ENCODE measurements around the gene COX5B.

DNA sequence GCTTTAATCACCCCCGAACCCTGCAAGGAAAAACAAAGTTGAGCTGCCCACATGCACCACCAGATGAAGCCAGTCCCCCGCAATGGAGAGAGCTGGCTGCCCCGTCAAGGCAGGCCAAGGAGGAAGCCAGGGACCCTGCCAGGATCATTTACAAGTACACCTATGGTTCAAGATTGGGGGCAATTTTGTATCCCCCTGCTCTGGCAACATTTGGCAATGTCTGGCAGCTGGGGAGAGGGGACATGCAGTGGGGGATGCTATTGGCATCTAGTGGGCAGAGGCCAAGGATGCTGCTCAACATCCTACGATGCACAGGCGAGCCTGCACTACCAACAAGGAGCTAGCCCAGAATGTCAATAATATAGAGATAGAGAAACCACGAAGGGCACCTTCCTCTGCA, 16.1 kb downstream of the COX5B start:
- TF ChIP-seq, protein P1, sequence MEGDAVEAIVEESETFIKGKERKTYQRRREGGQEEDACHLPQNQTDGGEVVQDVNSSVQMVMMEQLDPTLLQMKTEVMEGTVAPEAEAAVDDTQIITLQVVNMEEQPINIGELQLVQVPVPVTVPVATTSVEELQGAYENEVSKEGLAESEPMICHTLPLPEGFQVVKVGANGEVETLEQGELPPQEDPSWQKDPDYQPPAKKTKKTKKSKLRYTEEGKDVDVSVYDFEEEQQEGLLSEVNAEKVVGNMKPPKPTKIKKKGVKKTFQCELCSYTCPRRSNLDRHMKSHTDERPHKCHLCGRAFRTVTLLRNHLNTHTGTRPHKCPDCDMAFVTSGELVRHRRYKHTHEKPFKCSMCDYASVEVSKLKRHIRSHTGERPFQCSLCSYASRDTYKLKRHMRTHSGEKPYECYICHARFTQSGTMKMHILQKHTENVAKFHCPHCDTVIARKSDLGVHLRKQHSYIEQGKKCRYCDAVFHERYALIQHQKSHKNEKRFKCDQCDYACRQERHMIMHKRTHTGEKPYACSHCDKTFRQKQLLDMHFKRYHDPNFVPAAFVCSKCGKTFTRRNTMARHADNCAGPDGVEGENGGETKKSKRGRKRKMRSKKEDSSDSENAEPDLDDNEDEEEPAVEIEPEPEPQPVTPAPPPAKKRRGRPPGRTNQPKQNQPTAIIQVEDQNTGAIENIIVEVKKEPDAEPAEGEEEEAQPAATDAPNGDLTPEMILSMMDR (IDR thresholded peaks at IDR 0.05) = no peak
- TF ChIP-seq EZH2phosphoT487 (IDR thresholded peaks at IDR 0.05) = no peak

All from neural progenitor cell (in vitro differentiated cells).